Activated naive CD4-positive, alpha-beta T cell treated with anti-CD3 and anti-CD28 coated beads, Interleukin-2, amount 10 ng/mL, durations not matched to agents 7 days and 5 days (primary cell): Measurements from ENCODE around the gene ALS2.
"Not testable (repeated sequence)": the region's sequence is repeated elsewhere in the genome, so short reads cannot be mapped to it uniquely, and the experiment has no call there.

Experiments used
- CTCF ChIA-PET: fragments of 350-600 bp; sonication (Branson Sonifier 250); formaldehyde crosslinking; loops from one replicate; lab custom pipeline; 2021; ENCODE audit warnings: antibody characterized with exemption; lab: Charles Lee
- DNase-seq: peaks from one replicate; pipeline ENCODE4 v3.0.0-alpha.2; 2020
- H3K27ac Mint-ChIP-seq: one replicate; pipeline ENCODE4 v1.8.0; 2021; ENCODE audit warnings: mild to moderate bottlenecking, moderate library complexity, mixed read lengths
- H3K27me3 Mint-ChIP-seq: one replicate; pipeline ENCODE4 v1.8.0; 2021; ENCODE audit warnings: mild to moderate bottlenecking, mixed read lengths
- H3K36me3 Mint-ChIP-seq: one replicate; pipeline ENCODE4 v1.8.0; 2021; ENCODE audit warnings: mixed read lengths
- H3K4me1 Mint-ChIP-seq: one replicate; pipeline ENCODE4 v1.8.0; 2021; ENCODE audit warnings: mixed read lengths
- H3K4me3 Mint-ChIP-seq: one replicate; pipeline ENCODE4 v1.8.0; 2021; ENCODE audit warnings: mild to moderate bottlenecking, moderate library complexity, mixed read lengths
- H3K9me3 Mint-ChIP-seq: one replicate; pipeline ENCODE4 v1.8.0; 2021; ENCODE audit warnings: mixed read lengths

Gene ALS2

GRCh38 chr2:201781557-201782051 lies 871 bp upstream of the ALS2 start:
- Mint-ChIP-seq H3K4me1 (peaks cover 27% of the 10 kb centered on the region), H3K27ac (peak overlapping the region; percentile 89), H3K9me3 (no peaks in the 10 kb centered on the region), H3K27me3 (peaks cover 41% of the 10 kb centered on the region), H3K36me3 (no peaks in the 10 kb centered on the region), H3K4me3 (peak overlapping the region; percentile 88)
- CTCF ChIA-PET, result no interaction called here
- DNase-seq, result no peak

- no peak for DNase-seq
Observed at GRCh38 chr2:201779901-201780673, 646 bp downstream of the ALS2 start.

GRCh38 chr2:201777869-201778268 lies 2.9 kb downstream of the ALS2 start:
- DNase-seq, result no peak
- H3K36me3 Mint-ChIP-seq, result no peaks in the 10 kb centered on the region
- CTCF ChIA-PET, result no interaction called here
- H3K27ac Mint-ChIP-seq, result no peak overlapping the region
- no peaks in the 10 kb centered on the region for H3K9me3 Mint-ChIP-seq
- peaks cover 26% of the 10 kb centered on the region for H3K27me3 Mint-ChIP-seq
- no peak overlapping the region for H3K4me3 Mint-ChIP-seq
- H3K4me1 Mint-ChIP-seq, result peaks cover 35% of the 10 kb centered on the region

More at GRCh38 chr2:201779901-201780673, 646 bp downstream of the ALS2 start:
- CTCF ChIA-PET, result interaction anchor here (1.2 kb wide), 1 partner anchor 12 kb away, joined by 4 read pairs; no protein-coding TSS in a partner anchor
- Mint-ChIP-seq H3K27me3 (peaks cover 36% of the 10 kb centered on the region), H3K4me3 (peak overlapping the region; percentile 88), H3K36me3 (no peaks in the 10 kb centered on the region), H3K9me3 (no peaks in the 10 kb centered on the region), H3K27ac (peak overlapping the region; percentile 80), H3K4me1 (peaks cover 27% of the 10 kb centered on the region)

- H3K27me3 Mint-ChIP-seq, result peaks cover 18% of the 10 kb centered on the region
- peaks cover 35% of the 10 kb centered on the region for H3K4me1 Mint-ChIP-seq
- no peaks in the 10 kb centered on the region for H3K36me3 Mint-ChIP-seq
- H3K27ac Mint-ChIP-seq, result no peak overlapping the region
- H3K9me3 Mint-ChIP-seq, result no peaks in the 10 kb centered on the region
- H3K4me3 Mint-ChIP-seq, result no peak overlapping the region
- CTCF ChIA-PET, result no interaction called here
- no peak for DNase-seq
Observed at GRCh38 chr2:201777043-201777442, 3.7 kb downstream of the ALS2 start.

GRCh38 chr2:201775326-201775725 lies 5.4 kb downstream of the ALS2 start:
- Mint-ChIP-seq H3K4me3 (no peak overlapping the region), H3K27ac (no peak overlapping the region), H3K36me3 (no peaks in the 10 kb centered on the region), H3K4me1 (peaks cover 25% of the 10 kb centered on the region), H3K9me3 (no peaks in the 10 kb centered on the region), H3K27me3 (peaks cover 5% of the 10 kb centered on the region)
- no peak for DNase-seq
- CTCF ChIA-PET, result no interaction called here

- no peak for DNase-seq
- Mint-ChIP-seq H3K4me3 (no peak overlapping the region), H3K27me3 (no peaks in the 10 kb centered on the region), H3K4me1 (peaks cover 18% of the 10 kb centered on the region), H3K36me3 (no peaks in the 10 kb centered on the region), H3K27ac (no peak overlapping the region), H3K9me3 (no peaks in the 10 kb centered on the region)
- CTCF ChIA-PET, result no interaction called here
Observed at GRCh38 chr2:201774546-201774945, 6.2 kb downstream of the ALS2 start.

- Mint-ChIP-seq H3K9me3 (no peaks in the 10 kb centered on the region), H3K4me3 (no peak overlapping the region), H3K4me1 (peaks cover 15% of the 10 kb centered on the region), H3K36me3 (no peaks in the 10 kb centered on the region), H3K27me3 (no peaks in the 10 kb centered on the region), H3K27ac (no peak overlapping the region)
- CTCF ChIA-PET, result no interaction called here
- DNase-seq, result no peak
Observed at GRCh38 chr2:201773990-201774389, 6.7 kb downstream of the ALS2 start.

GRCh38 chr2:201769666-201770373 lies 10.9 kb downstream of the ALS2 start:
- H3K27ac Mint-ChIP-seq, result no peak overlapping the region
- peaks cover 5% of the 10 kb centered on the region for H3K36me3 Mint-ChIP-seq
- H3K27me3 Mint-ChIP-seq, result no peaks in the 10 kb centered on the region
- no peaks in the 10 kb centered on the region for H3K9me3 Mint-ChIP-seq
- CTCF ChIA-PET, result no interaction called here
- peaks cover 6% of the 10 kb centered on the region for H3K4me1 Mint-ChIP-seq
- DNase-seq, result no peak
- H3K4me3 Mint-ChIP-seq, result no peak overlapping the region

- Mint-ChIP-seq H3K27me3 (no peaks in the 10 kb centered on the region), H3K4me3 (no peak overlapping the region), H3K4me1 (peaks cover 1% of the 10 kb centered on the region), H3K27ac (no peak overlapping the region), H3K36me3 (peaks cover 5% of the 10 kb centered on the region), H3K9me3 (no peaks in the 10 kb centered on the region)
- no peak for DNase-seq
- CTCF ChIA-PET, result interaction anchor here (1.9 kb wide), 1 partner anchor 12 kb away, joined by 4 read pairs; the partner anchor contains the start of gene ALS2
Observed at GRCh38 chr2:201768918-201769317, 11.8 kb downstream of the ALS2 start.

- Mint-ChIP-seq H3K4me3 (no peak overlapping the region), H3K9me3 (no peaks in the 10 kb centered on the region), H3K4me1 (no peaks in the 10 kb centered on the region), H3K27me3 (no peaks in the 10 kb centered on the region), H3K36me3 (peaks cover 13% of the 10 kb centered on the region), H3K27ac (no peak overlapping the region)
- CTCF ChIA-PET, result no interaction called here
- no peak for DNase-seq
Observed at GRCh38 chr2:201765799-201766198, 14.9 kb downstream of the ALS2 start.

- H3K4me1 Mint-ChIP-seq, H3K4me3 Mint-ChIP-seq, H3K27ac Mint-ChIP-seq, H3K27me3 Mint-ChIP-seq, DNase-seq, CTCF ChIA-PET, H3K9me3 Mint-ChIP-seq: not testable (repeated sequence)
- H3K36me3 Mint-ChIP-seq, result peaks cover 13% of the 10 kb centered on the region
Observed at GRCh38 chr2:201764469-201764868, 16.3 kb downstream of the ALS2 start.

- Mint-ChIP-seq H3K27ac (no peak overlapping the region), H3K4me3 (no peak overlapping the region), H3K36me3 (peaks cover 7% of the 10 kb centered on the region), H3K27me3 (no peaks in the 10 kb centered on the region), H3K9me3 (no peaks in the 10 kb centered on the region), H3K4me1 (no peaks in the 10 kb centered on the region)
- no peak for DNase-seq
- CTCF ChIA-PET, result no interaction called here
Observed at GRCh38 chr2:201761101-201761500, 19.6 kb downstream of the ALS2 start.

- Mint-ChIP-seq H3K36me3 (peaks cover 7% of the 10 kb centered on the region), H3K4me3 (no peak overlapping the region), H3K9me3 (no peaks in the 10 kb centered on the region), H3K27me3 (no peaks in the 10 kb centered on the region), H3K4me1 (no peaks in the 10 kb centered on the region), H3K27ac (no peak overlapping the region)
- no peak for DNase-seq
- CTCF ChIA-PET, result no interaction called here
Observed at GRCh38 chr2:201759567-201759966, 21.2 kb downstream of the ALS2 start.

- peaks cover 7% of the 10 kb centered on the region for H3K36me3 Mint-ChIP-seq
- H3K4me3 Mint-ChIP-seq, result no peak overlapping the region
- no peaks in the 10 kb centered on the region for H3K9me3 Mint-ChIP-seq
- CTCF ChIA-PET, result interaction anchor here (0.6 to 0.9 kb wide), 2 partner anchors 8 to 366 kb away, joined by 3 to 5 read pairs; no protein-coding TSS in a partner anchor
- H3K4me1 Mint-ChIP-seq, result no peaks in the 10 kb centered on the region
- no peaks in the 10 kb centered on the region for H3K27me3 Mint-ChIP-seq
- no peak for DNase-seq
- no peak overlapping the region for H3K27ac Mint-ChIP-seq
Observed at GRCh38 chr2:201758873-201759272, 21.9 kb downstream of the ALS2 start.
